ENCODE data around the gene PYHIN1.

The PYHIN1 gene

DNA sequence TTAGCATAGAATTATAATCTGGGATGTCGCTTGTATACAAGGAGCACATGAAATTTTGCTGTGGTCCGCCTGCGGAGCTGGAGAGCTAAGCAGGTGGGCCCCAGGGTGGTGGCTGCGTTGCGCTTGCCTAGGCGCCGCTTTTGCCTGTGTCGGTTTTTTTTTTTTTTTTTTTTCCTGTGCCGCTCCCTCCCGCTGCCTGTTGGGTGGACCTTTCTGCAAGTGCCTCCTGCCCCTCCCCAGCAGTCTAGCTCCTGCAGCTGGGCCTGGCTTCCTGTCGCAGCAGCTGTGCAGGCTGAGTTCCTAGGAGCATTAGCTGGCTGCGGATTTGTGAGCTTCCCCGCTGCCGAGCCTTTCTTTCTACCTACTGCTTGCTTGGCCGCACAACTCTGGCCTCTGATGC, 20.6 kb downstream of the PYHIN1 start:
- Histone ChIP-seq H3K9me3 (ENCODE audit: low read length) (no peaks in the 10 kb centered on the region), H4K20me1 (ENCODE audit: insufficient read depth, low read length) (no peaks in the 10 kb centered on the region), H2AFZ (ENCODE audit: low read length) (no peak overlapping the region; the same call in 1 of the 2 replicates)

DNA sequence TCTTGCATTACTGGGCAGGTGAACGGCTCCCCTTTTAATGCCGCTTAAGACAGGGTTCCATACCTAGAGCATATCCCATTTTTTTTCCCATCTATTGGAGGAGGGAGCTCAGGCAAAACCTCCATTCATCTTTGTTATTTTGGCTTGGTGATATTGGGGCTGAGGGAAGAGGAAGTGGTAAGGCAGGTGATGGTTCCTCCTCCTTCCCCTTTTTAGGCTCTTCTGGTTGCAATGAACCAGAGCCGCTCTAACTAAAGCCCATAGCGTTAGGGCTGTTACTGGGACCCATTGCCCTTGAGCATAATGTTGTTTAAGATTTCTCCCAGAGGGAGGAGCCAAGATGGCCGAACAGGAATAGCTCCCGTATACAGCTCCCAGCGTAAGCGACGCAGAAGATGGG, 21.1 kb downstream of the PYHIN1 start:
- TF ChIP-seq EZH2 (IDR thresholded peaks at IDR 0.05; ENCODE audit: borderline replicate concordance, low read length): no peak
- TF ChIP-seq, protein P1, sequence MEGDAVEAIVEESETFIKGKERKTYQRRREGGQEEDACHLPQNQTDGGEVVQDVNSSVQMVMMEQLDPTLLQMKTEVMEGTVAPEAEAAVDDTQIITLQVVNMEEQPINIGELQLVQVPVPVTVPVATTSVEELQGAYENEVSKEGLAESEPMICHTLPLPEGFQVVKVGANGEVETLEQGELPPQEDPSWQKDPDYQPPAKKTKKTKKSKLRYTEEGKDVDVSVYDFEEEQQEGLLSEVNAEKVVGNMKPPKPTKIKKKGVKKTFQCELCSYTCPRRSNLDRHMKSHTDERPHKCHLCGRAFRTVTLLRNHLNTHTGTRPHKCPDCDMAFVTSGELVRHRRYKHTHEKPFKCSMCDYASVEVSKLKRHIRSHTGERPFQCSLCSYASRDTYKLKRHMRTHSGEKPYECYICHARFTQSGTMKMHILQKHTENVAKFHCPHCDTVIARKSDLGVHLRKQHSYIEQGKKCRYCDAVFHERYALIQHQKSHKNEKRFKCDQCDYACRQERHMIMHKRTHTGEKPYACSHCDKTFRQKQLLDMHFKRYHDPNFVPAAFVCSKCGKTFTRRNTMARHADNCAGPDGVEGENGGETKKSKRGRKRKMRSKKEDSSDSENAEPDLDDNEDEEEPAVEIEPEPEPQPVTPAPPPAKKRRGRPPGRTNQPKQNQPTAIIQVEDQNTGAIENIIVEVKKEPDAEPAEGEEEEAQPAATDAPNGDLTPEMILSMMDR (IDR thresholded peaks at IDR 0.05; ENCODE audit: low read length): no peak
- Histone ChIP-seq H3K36me3 (ENCODE audit: insufficient read depth, low read length) (peaks cover 2% of the 10 kb centered on the region; the same call in 1 of the 2 replicates), H3K4me1 (ENCODE audit: insufficient read depth, low read length, severe bottlenecking) (peaks cover 19% of the 10 kb centered on the region), H3F3A (ENCODE audit: insufficient read depth, low read length) (0 out of 2 replicates have a peak, but pooled peaks cover 3% of the 10 kb centered on the region), H4K20me1 (ENCODE audit: insufficient read depth, low read length) (no peaks in the 10 kb centered on the region), H3K9me3 (ENCODE audit: low read length) (no peaks in the 10 kb centered on the region), H3K4me2 (ENCODE audit: low read length) (peak overlapping the region; percentile 85), H3K79me2 (ENCODE audit: insufficient read depth, low read length) (no peaks in the 10 kb centered on the region), H2AFZ (ENCODE audit: low read length) (no peak overlapping the region; the same call in 1 of the 2 replicates), H3K27ac (ENCODE audit: low read depth, low read length, poor library complexity, severe bottlenecking) (peak overlapping the region; percentile 98), H3K4me3 (ENCODE audit: low read depth, low read length, poor library complexity, severe bottlenecking) (peak overlapping the region; percentile 57), H3K27me3 (ENCODE audit: insufficient read depth, low read length) (no peaks in the 10 kb centered on the region), H3K9me2 (ENCODE audit: low read depth, low read length) (no peaks in the 10 kb centered on the region), H3K9ac (ENCODE audit: low read length) (peak overlapping the region; percentile 54; the same call in 1 of the 2 replicates)

More for the DNA sequence above, 20.6 kb downstream of the PYHIN1 start:
- Histone ChIP-seq H3K4me1 (ENCODE audit: insufficient read depth, low read length, severe bottlenecking) (peaks cover 19% of the 10 kb centered on the region), H3K9ac (ENCODE audit: low read length) (peak overlapping the region; percentile 54; the same call in 1 of the 2 replicates), H3K79me2 (ENCODE audit: insufficient read depth, low read length) (no peaks in the 10 kb centered on the region), H3K4me3 (ENCODE audit: low read depth, low read length, poor library complexity, severe bottlenecking) (peak overlapping the region; percentile 57), H3K4me2 (ENCODE audit: low read length) (peak overlapping the region; percentile 85), H3K27ac (ENCODE audit: low read depth, low read length, poor library complexity, severe bottlenecking) (peak overlapping the region; percentile 98), H3F3A (ENCODE audit: insufficient read depth, low read length) (0 out of 2 replicates have a peak, but pooled peaks cover 3% of the 10 kb centered on the region), H3K9me2 (ENCODE audit: low read depth, low read length) (no peaks in the 10 kb centered on the region), H3K36me3 (ENCODE audit: insufficient read depth, low read length) (peaks cover 6% of the 10 kb centered on the region; the same call in 1 of the 2 replicates), H3K27me3 (ENCODE audit: insufficient read depth, low read length) (no peaks in the 10 kb centered on the region)
- TF ChIP-seq, protein P1 (IDR thresholded peaks at IDR 0.05; ENCODE audit: low read length): no peak
- no peak for TF ChIP-seq EZH2 (IDR thresholded peaks at IDR 0.05; ENCODE audit: borderline replicate concordance, low read length)

DNA sequence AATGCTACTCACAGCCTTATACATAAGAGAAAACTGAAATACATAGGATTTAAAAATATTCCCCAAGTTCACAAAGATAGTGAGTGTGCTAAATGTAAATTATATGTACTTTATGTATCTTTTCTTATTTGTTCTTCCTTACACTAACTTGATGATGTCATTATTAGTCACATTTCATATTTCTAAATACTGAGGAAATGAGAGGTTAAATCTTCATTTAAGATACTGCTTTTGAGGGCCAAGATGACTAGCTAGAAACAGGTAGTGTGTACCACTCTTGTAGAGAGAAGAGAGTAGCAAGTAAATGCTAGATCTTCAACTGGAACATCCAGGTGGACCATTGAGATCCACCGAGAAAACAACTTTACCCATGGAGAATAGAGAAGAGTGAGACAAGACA, 29.8 kb downstream of the PYHIN1 start:
- H3K27me3 ChIP-seq (ENCODE audit: insufficient read depth, low read length): peaks cover 4% of the 10 kb centered on the region; the same call in 1 of the 2 replicates
- H3F3A ChIP-seq (ENCODE audit: insufficient read depth, low read length): no peaks in the 10 kb centered on the region
- H3K79me2 ChIP-seq (ENCODE audit: insufficient read depth, low read length): no peaks in the 10 kb centered on the region
- no peaks in the 10 kb centered on the region for H3K9me3 ChIP-seq (ENCODE audit: low read length)
- no peak overlapping the region for H3K4me2 ChIP-seq (ENCODE audit: low read length)
- H3K9ac ChIP-seq (ENCODE audit: low read length): no peak overlapping the region
- H4K20me1 ChIP-seq (ENCODE audit: insufficient read depth, low read length): no peaks in the 10 kb centered on the region
- no peak for TF ChIP-seq EZH2 (IDR thresholded peaks at IDR 0.05; ENCODE audit: borderline replicate concordance, low read length)
- TF ChIP-seq, protein P1 (IDR thresholded peaks at IDR 0.05; ENCODE audit: low read length): no peak
- H3K4me1 ChIP-seq (ENCODE audit: insufficient read depth, low read length, severe bottlenecking): no peaks in the 10 kb centered on the region
- H3K36me3 ChIP-seq (ENCODE audit: insufficient read depth, low read length): no peaks in the 10 kb centered on the region
- H3K9me2 ChIP-seq (ENCODE audit: low read depth, low read length): no peaks in the 10 kb centered on the region
- no peak overlapping the region for H3K27ac ChIP-seq (ENCODE audit: low read depth, low read length, poor library complexity, severe bottlenecking)
- H3K4me3 ChIP-seq (ENCODE audit: low read depth, low read length, poor library complexity, severe bottlenecking): no peak overlapping the region
- no peak overlapping the region for H2AFZ ChIP-seq (ENCODE audit: low read length)

Data from OCI-LY1 (cell line).